Measurements from ENCODE around the gene UBR2. TPM values are rescaled to one million over a fixed set of nuclear protein-coding genes. Genes with fewer than 3 reads are reported as not detected.
"Not testable (repeated sequence)": the region's sequence is repeated elsewhere in the genome, so short reads cannot be mapped to it uniquely, and the experiment has no call there.

Gene UBR2
- polyA plus RNA-seq, 3 donors from 2014 or later, result 6.4 to 17.7 (median 10.6) TPM

GRCh38 chr6:42653851-42654250, 90.0 kb downstream of the UBR2 start:
- peaks cover 24 to 52% (median 41%) of the 10 kb centered on the region in 3 donors for H3K36me3 Mint-ChIP-seq
- H3K4me3 Mint-ChIP-seq, result no peak overlapping the region
- no peaks in the 10 kb centered on the region for H3K9me3 Mint-ChIP-seq
- no peak for DNase-seq
- H3K4me1 Mint-ChIP-seq, result no peaks in the 10 kb centered on the region
- H3K27ac Mint-ChIP-seq, result peak overlapping the region in 1 of 6 donors; percentile 9
- no peaks in the 10 kb centered on the region for H3K27me3 Mint-ChIP-seq (ENCODE audit: low read depth in 3 of 3)

GRCh38 chr6:42659806-42660205, 96.0 kb downstream of the UBR2 start:
- Mint-ChIP-seq H3K27me3 (ENCODE audit: low read depth in 3 of 3) (no peaks in the 10 kb centered on the region), H3K36me3 (peaks cover 25 to 50% (median 40%) of the 10 kb centered on the region in 3 donors), H3K4me1 (peaks cover 0 to 6% of the 10 kb centered on the region in 2 donors), H3K27ac (peak overlapping the region in 2 of 6 donors; percentile 4 to 23), H3K4me3 (no peak overlapping the region), H3K9me3 (no peaks in the 10 kb centered on the region)
- DNase-seq, result no peak

- DNase-seq, result peak; percentile 75 to 82 (median 77)
- Mint-ChIP-seq H3K4me1 (peaks cover 0 to 6% of the 10 kb centered on the region in 2 donors), H3K4me3 (no peak overlapping the region), H3K27me3 (ENCODE audit: low read depth in 3 of 3) (no peaks in the 10 kb centered on the region), H3K27ac (peak overlapping the region in 5 of 6 donors; percentile 0 to 33 (median 29)), H3K36me3 (peaks cover 21 to 46% (median 44%) of the 10 kb centered on the region in 3 donors), H3K9me3 (no peaks in the 10 kb centered on the region)
These were observed 97.8 kb downstream of the UBR2 start for GRCh38 chr6:42661540-42662153.

- peaks cover 0 to 4% (median 0%) of the 10 kb centered on the region in 3 donors for H3K27me3 Mint-ChIP-seq (ENCODE audit: low read depth in 3 of 3)
These were observed 100.9 kb downstream of the UBR2 start for GRCh38 chr6:42664718-42665117.

GRCh38 chr6:42674368-42674767, 110.5 kb downstream of the UBR2 start:
- not testable (repeated sequence) for H3K4me3 Mint-ChIP-seq; H3K9me3 Mint-ChIP-seq; H3K27ac Mint-ChIP-seq; DNase-seq; H3K27me3 Mint-ChIP-seq (ENCODE audit: low read depth in 3 of 3); H3K4me1 Mint-ChIP-seq
- peaks cover 38 to 72% (median 54%) of the 10 kb centered on the region in 3 donors for H3K36me3 Mint-ChIP-seq

More at GRCh38 chr6:42664718-42665117, 100.9 kb downstream of the UBR2 start:
- Mint-ChIP-seq H3K9me3 (no peaks in the 10 kb centered on the region), H3K4me3 (no peak overlapping the region), H3K36me3 (peaks cover 18 to 39% (median 35%) of the 10 kb centered on the region in 3 donors), H3K27ac (no peak overlapping the region), H3K4me1 (peaks cover 0 to 6% of the 10 kb centered on the region in 2 donors)
- no peak for DNase-seq

DNA sequence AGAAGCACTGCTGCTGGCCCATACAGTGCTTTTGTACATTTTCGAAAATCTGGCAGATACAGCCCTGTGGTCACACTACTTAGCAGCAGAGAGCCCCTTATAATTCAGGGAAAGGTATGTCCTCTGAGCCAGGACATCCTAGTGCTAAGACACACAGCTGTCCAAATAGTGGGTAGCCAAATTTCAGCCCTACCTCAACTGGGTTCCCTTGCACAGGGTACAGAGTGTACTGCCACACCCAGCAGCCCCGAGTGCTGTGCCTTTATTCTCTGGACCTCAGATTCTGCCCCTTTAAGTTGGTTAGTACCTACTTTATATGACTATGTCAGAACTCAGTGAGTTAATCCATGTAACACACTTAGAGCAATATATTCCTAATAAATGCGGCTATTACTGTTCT, 111.0 kb downstream of the UBR2 start:
- H3K4me1 Mint-ChIP-seq, result no peaks in the 10 kb centered on the region
- H3K9me3 Mint-ChIP-seq, result no peaks in the 10 kb centered on the region
- H3K4me3 Mint-ChIP-seq, result no peak overlapping the region
- no peak for DNase-seq
- peaks cover 0 to 2% (median 2%) of the 10 kb centered on the region in 3 donors for H3K27me3 Mint-ChIP-seq (ENCODE audit: low read depth in 3 of 3)
- no peak overlapping the region for H3K27ac Mint-ChIP-seq
- peaks cover 34 to 72% (median 53%) of the 10 kb centered on the region in 3 donors for H3K36me3 Mint-ChIP-seq

- Mint-ChIP-seq H3K36me3 (peaks cover 35 to 59% (median 41%) of the 10 kb centered on the region in 3 donors), H3K4me3 (no peak overlapping the region)
These were observed 115.5 kb downstream of the UBR2 start for GRCh38 chr6:42679358-42679757.

GRCh38 chr6:42688281-42688680, 124.5 kb downstream of the UBR2 start:
- DNase-seq, result no peak
- Mint-ChIP-seq H3K36me3 (peaks cover 23 to 67% (median 29%) of the 10 kb centered on the region in 3 donors), H3K9me3 (no peaks in the 10 kb centered on the region), H3K27me3 (ENCODE audit: low read depth in 3 of 3) (peaks cover 0 to 3% (median 0%) of the 10 kb centered on the region in 3 donors), H3K27ac (peak overlapping the region in 4 of 6 donors; percentile 0 to 71 (median 22)), H3K4me3 (no peak overlapping the region), H3K4me1 (peaks cover 8 to 13% of the 10 kb centered on the region in 2 donors)

More at GRCh38 chr6:42679358-42679757, 115.5 kb downstream of the UBR2 start:
- peak overlapping the region in 2 of 6 donors; percentile 49 to 66 for H3K27ac Mint-ChIP-seq
- no peaks in the 10 kb centered on the region for H3K4me1 Mint-ChIP-seq
- H3K9me3 Mint-ChIP-seq, result no peaks in the 10 kb centered on the region
- DNase-seq, result no peak
- peaks cover 0 to 3% (median 0%) of the 10 kb centered on the region in 3 donors for H3K27me3 Mint-ChIP-seq (ENCODE audit: low read depth in 3 of 3)

DNA sequence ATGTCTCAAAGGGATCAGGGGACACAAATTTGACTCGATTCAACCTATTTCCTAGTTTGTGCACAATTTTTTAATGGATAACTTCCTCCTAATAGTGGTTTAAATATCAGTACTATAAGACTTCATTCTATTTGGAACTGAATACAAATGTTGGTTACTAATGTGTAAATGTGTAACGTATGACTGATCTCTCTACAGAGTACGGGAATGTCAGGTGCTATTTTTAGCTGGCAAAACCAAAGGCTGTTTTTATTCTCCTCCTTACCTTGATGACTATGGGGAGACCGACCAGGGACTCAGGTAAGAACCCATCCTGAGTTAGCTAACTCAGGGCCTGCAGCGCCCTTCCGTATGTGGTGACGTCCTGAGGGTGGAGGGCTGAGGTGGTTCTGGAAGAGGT, 125.5 kb downstream of the UBR2 start:
- Mint-ChIP-seq H3K27ac (peak overlapping the region in 2 of 6 donors; percentile 50 to 51), H3K4me3 (no peak overlapping the region), H3K36me3 (peaks cover 23 to 60% (median 35%) of the 10 kb centered on the region in 3 donors), H3K4me1 (peaks cover 19 to 24% of the 10 kb centered on the region in 2 donors), H3K9me3 (no peaks in the 10 kb centered on the region), H3K27me3 (ENCODE audit: low read depth in 3 of 3) (peaks cover 0 to 3% (median 3%) of the 10 kb centered on the region in 3 donors)
- no peak for DNase-seq

DNA sequence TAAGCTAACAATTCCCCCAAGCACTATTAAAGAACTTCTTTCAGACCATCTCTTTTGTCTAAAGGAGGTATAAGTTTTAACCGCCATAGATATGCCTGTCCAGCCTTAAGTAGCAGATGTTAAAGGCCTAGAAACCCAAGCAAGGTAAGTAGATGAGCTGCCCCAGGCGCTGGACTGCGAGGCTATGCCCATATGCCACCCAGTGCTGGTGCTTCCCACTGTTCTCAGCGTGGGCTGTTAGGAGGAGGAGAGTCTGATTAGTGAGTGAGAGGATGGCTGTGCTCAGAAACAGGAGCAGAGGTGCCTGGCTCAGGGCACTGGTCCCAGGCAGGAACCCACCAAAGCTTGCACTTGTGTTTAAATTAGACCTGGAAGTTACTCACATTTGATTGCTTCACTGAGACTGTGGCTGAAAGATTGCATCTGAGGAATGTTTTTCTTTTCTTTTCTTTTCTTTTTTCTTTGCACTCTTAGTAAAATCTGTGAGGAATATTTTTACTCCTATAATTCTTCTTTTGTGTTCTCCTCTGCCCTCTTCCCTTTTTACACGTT, 126.4 kb downstream of the UBR2 start:
- Mint-ChIP-seq H3K27me3 (ENCODE audit: low read depth in 3 of 3) (peaks cover 0 to 3% (median 3%) of the 10 kb centered on the region in 3 donors), H3K9me3 (no peaks in the 10 kb centered on the region), H3K4me3 (no peak overlapping the region), H3K27ac (peak overlapping the region in 5 of 6 donors; percentile 38 to 75 (median 57)), H3K36me3 (peaks cover 23 to 60% (median 31%) of the 10 kb centered on the region in 3 donors), H3K4me1 (peaks cover 26 to 31% of the 10 kb centered on the region in 2 donors)
- DNase-seq, result no peak

DNA sequence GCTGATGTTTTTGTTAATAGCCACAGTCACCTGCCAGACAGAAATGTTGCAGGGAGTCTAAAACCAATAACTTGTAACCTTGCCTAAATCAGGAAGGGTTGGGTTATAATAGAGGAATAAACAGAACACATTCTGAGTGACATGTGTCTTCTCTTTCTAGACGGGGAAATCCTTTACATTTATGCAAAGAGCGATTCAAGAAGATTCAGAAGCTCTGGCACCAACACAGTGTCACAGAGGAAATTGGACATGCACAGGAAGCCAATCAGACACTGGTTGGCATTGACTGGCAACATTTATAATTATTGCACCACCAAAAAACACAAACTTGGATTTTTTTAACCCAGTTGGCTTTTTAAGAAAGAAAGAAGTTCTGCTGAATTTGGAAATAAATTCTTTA, 127.0 kb downstream of the UBR2 start:
- no peak overlapping the region for H3K4me3 Mint-ChIP-seq
- peaks cover 26 to 31% of the 10 kb centered on the region in 2 donors for H3K4me1 Mint-ChIP-seq

GRCh38 chr6:42692137-42692911, 128.5 kb downstream of the UBR2 start:
- H3K36me3 Mint-ChIP-seq, result peaks cover 18 to 49% (median 30%) of the 10 kb centered on the region in 3 donors
- H3K27me3 Mint-ChIP-seq (ENCODE audit: low read depth in 3 of 3), result peaks cover 0 to 5% (median 3%) of the 10 kb centered on the region in 3 donors
- no peak for DNase-seq
- no peaks in the 10 kb centered on the region for H3K9me3 Mint-ChIP-seq
- H3K4me1 Mint-ChIP-seq, result peaks cover 26 to 31% of the 10 kb centered on the region in 2 donors
- H3K27ac Mint-ChIP-seq, result peak overlapping the region; percentile 13 to 82 (median 45)
- no peak overlapping the region for H3K4me3 Mint-ChIP-seq

More for the DNA sequence above, 127.0 kb downstream of the UBR2 start:
- peaks cover 0 to 3% (median 3%) of the 10 kb centered on the region in 3 donors for H3K27me3 Mint-ChIP-seq (ENCODE audit: low read depth in 3 of 3)
- H3K36me3 Mint-ChIP-seq, result peaks cover 21 to 55% (median 30%) of the 10 kb centered on the region in 3 donors
- no peaks in the 10 kb centered on the region for H3K9me3 Mint-ChIP-seq
- DNase-seq, result no peak
- H3K27ac Mint-ChIP-seq, result peak overlapping the region in 3 of 6 donors; percentile 42 to 75 (median 64)

GRCh38 chr6:42693725-42694323, 130.0 kb downstream of the UBR2 start:
- peaks cover 26 to 31% of the 10 kb centered on the region in 2 donors for H3K4me1 Mint-ChIP-seq
- peak overlapping the region; percentile 4 to 62 (median 57) for H3K4me3 Mint-ChIP-seq
- peak in 2 of 3 donors; percentile 15 to 22 for DNase-seq
- peaks cover 9 to 37% (median 17%) of the 10 kb centered on the region in 3 donors for H3K36me3 Mint-ChIP-seq
- no peaks in the 10 kb centered on the region for H3K9me3 Mint-ChIP-seq
- peaks cover 0 to 5% (median 0%) of the 10 kb centered on the region in 3 donors for H3K27me3 Mint-ChIP-seq (ENCODE audit: low read depth in 3 of 3)
- peak overlapping the region; percentile 82 to 90 (median 83) for H3K27ac Mint-ChIP-seq

Measured in immature natural killer cell (primary cell).